Measurements from ENCODE around the gene IER3.

- TF ChIP-seq POLR2A (IDR thresholded peaks at IDR 0.05) (no peak), CTCF (IDR thresholded peaks at IDR 0.05 in 8 of 11, conservative IDR thresholded peaks at IDR 0.05 in 3 of 11) (no peak), POLR2AphosphoS5 (IDR thresholded peaks at IDR 0.05) (no peak)
Observed at GRCh38 chr6:30703821-30704220, 40.5 kb downstream of the IER3 start.

Measured in spleen (tissue), 7 donors.